MCF 10A (cell line): ENCODE results near the gene SLC25A4. TPM values are rescaled to one million over a fixed set of nuclear protein-coding genes. Genes with fewer than 3 reads are reported as not detected.

Experiments
- Bru-seq: library from RNA; stranded (reverse); fragments of 400-500 nt; gene quantifications from one replicate; lab custom pipeline; 2021; lab: Mats Ljungman, UMichigan
- BruChase-seq, 2 experiments: library from RNA; stranded (reverse); fragments of 400-500 nt; gene quantifications; one replicate each; lab custom pipeline; 2021; lab: Mats Ljungman, UMichigan
- BruUV-seq: library from RNA; stranded (reverse); fragments of 400-500 nt; replicated peaks from 2 replicates; lab custom pipeline; 2021; lab: Mats Ljungman, UMichigan
- CTCF ChIA-PET: fragments of 300-600 bp; sonication (Branson Sonifier 250); formaldehyde crosslinking; extraction: SDS; loops from one replicate; lab custom pipeline; 2021; ENCODE audit warnings: antibody characterized with exemption, inconsistent platforms; lab: Yijun Ruan, JAX
- POLR2A ChIA-PET: fragments of 300-600, 350-650 bp; sonication (Branson Sonifier 250); formaldehyde crosslinking; extraction: SDS; loops from one replicate; lab custom pipeline; 2020; ENCODE audit warnings: antibody characterized with exemption, inconsistent platforms; lab: Yijun Ruan, JAX
- DNase-seq: peaks from one replicate; pipeline ENCODE4 v3.0.0-alpha.2; 2018; ENCODE audit not compliant: unreplicated experiment
- H3K27ac Mint-ChIP-seq: one replicate; pipeline ENCODE4 v1.8.0; 2022; ENCODE audit warnings: mild to moderate bottlenecking, low read depth, mixed read lengths; ENCODE audit not compliant: unreplicated experiment
- H3K27me3 Mint-ChIP-seq: one replicate; pipeline ENCODE4 v1.8.0; 2022; ENCODE audit warnings: mixed read lengths; ENCODE audit not compliant: insufficient read depth, unreplicated experiment
- H3K36me3 Mint-ChIP-seq: one replicate; pipeline ENCODE4 v1.8.0; 2022; ENCODE audit warnings: mild to moderate bottlenecking, moderate library complexity, mixed read lengths; ENCODE audit not compliant: insufficient read depth, unreplicated experiment
- H3K4me1 Mint-ChIP-seq: one replicate; pipeline ENCODE4 v1.8.0; 2022; ENCODE audit warnings: mixed read lengths; ENCODE audit not compliant: insufficient read depth, unreplicated experiment
- H3K4me3 Mint-ChIP-seq: one replicate; pipeline ENCODE4 v1.8.0; 2022; ENCODE audit warnings: mild to moderate bottlenecking, moderate library complexity, mixed read lengths; ENCODE audit not compliant: unreplicated experiment
- H3K9me3 Mint-ChIP-seq: one replicate; pipeline ENCODE4 v1.8.0; 2022; ENCODE audit warnings: mixed read lengths; ENCODE audit not compliant: unreplicated experiment
- CTCF ChIP-seq: fragments of 200-600 bp; IDR thresholded peaks from one replicate; pipeline ENCODE4 v1.8.0; 2022; ENCODE audit warnings: antibody characterized with exemption, mild to moderate bottlenecking; ENCODE audit not compliant: unreplicated experiment
- intact Hi-C: fragments of 100-400 bp; cut with micrococcal nuclease; formaldehyde crosslinking; loops from 2 replicates; pipeline ENCODE4 v1.14.1; 2022
- long read RNA-seq: library from polyadenylated mRNA; stranded (forward); transcript quantifications from one replicate; pipeline ENCODE4 v2.0.0, GENCODE V29; 2022
- total RNA-seq: library from RNA; stranded (reverse); gene quantifications from 2 replicates; pipeline ENCODE4 v1.2.3, GENCODE V29; 2022

Gene SLC25A4
- total RNA-seq (18.8 and 18.9 TPM in 2 replicates), Bru-seq, nascent RNA (percentile 61 among the genes with signal in this experiment), BruChase-seq, experiment 1, labeled RNA remaining after a 6-hour chase (percentile 74 among the genes with signal in this experiment), BruChase-seq, experiment 2, labeled RNA remaining after a 2-hour chase (percentile 53 among the genes with signal in this experiment)
- long read RNA-seq, full-length matches to known transcripts: 141 of 170 reads
- long read RNA-seq, partial matches to known transcripts: 2 of 170 reads
- long read RNA-seq, other reads (novel, unspliced or antisense): 27 of 170 reads

GRCh38 chr4:185142912-185143600, at the start of gene SLC25A4:
Gene SLC25A4, plus strand, starts transcription at chr4:185143266. Its CDS starts 107 bp downstream, at chr4:185143373.
- intact Hi-C loops: no loop called here
- TF ChIP-seq CTCF: peak; percentile 36
- ChIA-PET CTCF (interaction anchor here (0.6 to 1.3 kb wide), 7 partner anchors 8 to 456 kb away, joined by 3 to 6 read pairs (median 4); no protein-coding TSS in a partner anchor), POLR2A (interaction anchor here (0.5 to 2.3 kb wide), 15 partner anchors 9 to 495 kb away, joined by 3 to 9 read pairs (median 4); partner anchors contain the start of gene ANKRD37)
- Mint-ChIP-seq H3K4me3 (peak within 1 kb of the TSS; percentile 87), H3K9me3 (no peaks in the 10 kb centered on the region), H3K27ac (peak within 1 kb of the TSS; percentile 77), H3K4me1 (peaks cover 6% of the 10 kb centered on the region), H3K27me3 (no peaks in the 10 kb centered on the region), H3K36me3 (peaks cover 20% of the 10 kb centered on the region)
- BruUV-seq: no TSS peak
- peak; percentile 78 for DNase-seq

GRCh38 chr4:185093603-185094002, 49.5 kb upstream of the SLC25A4 start:
- no peaks in the 10 kb centered on the region for H3K36me3 Mint-ChIP-seq
- ChIA-PET CTCF (interaction anchor here (0.5 to 1.1 kb wide), 4 partner anchors 8 to 826 kb away, joined by 3 to 10 read pairs (median 4); partner anchors contain the start of gene SLC25A4), POLR2A (no interaction called here)
- no peaks in the 10 kb centered on the region for H3K27me3 Mint-ChIP-seq
- BruUV-seq: no TSS peak
- H3K4me1 Mint-ChIP-seq: no peaks in the 10 kb centered on the region
- no peak for TF ChIP-seq CTCF
- no peaks in the 10 kb centered on the region for H3K9me3 Mint-ChIP-seq
- no peak for DNase-seq
- intact Hi-C loops: loop anchor here (10.0 kb wide), 1 partner anchor 829 kb away; no protein-coding TSS in a partner anchor
- no peak overlapping the region for H3K4me3 Mint-ChIP-seq
- H3K27ac Mint-ChIP-seq: no peak overlapping the region

- no peaks in the 10 kb centered on the region for H3K9me3 Mint-ChIP-seq
- ChIA-PET POLR2A (interaction anchor here (1.1 to 1.6 kb wide), 3 partner anchors 51 to 351 kb away, joined by 3 to 4 read pairs (median 4); no protein-coding TSS in a partner anchor), CTCF (interaction anchor here (0.6 to 4.9 kb wide), 56 partner anchors 9 to 1413 kb away, joined by 3 to 89 read pairs (median 4); partner anchors contain the start of genes CENPU, HELT and SLC25A4)
- H3K36me3 Mint-ChIP-seq: no peaks in the 10 kb centered on the region
- BruUV-seq: no TSS peak
- no peak overlapping the region for H3K27ac Mint-ChIP-seq
- H3K27me3 Mint-ChIP-seq: no peaks in the 10 kb centered on the region
- no peaks in the 10 kb centered on the region for H3K4me1 Mint-ChIP-seq
- DNase-seq: peak; percentile 74
- peak; percentile 52 for TF ChIP-seq CTCF
- no peak overlapping the region for H3K4me3 Mint-ChIP-seq
- intact Hi-C loops: loop anchor here (1.0 to 10.0 kb wide), 5 partner anchors 57 to 831 kb away; partner anchors contain the start of genes CASP3 and PRIMPOL
These were observed 46.9 kb upstream of the SLC25A4 start for GRCh38 chr4:185096032-185096653.
